Heart left ventricle (tissue), 13 donors: Measurements from ENCODE around the gene B2M.

Experiments
- CTCF ChIP-seq, 12 donors: fragments of 200-600 bp; sonication (generic) in 4 of 12; IDR thresholded peaks; one replicate each; pipeline versions ENCODE4 v1.5.0 to v1.8.0; 2018 to 2022; ENCODE audit warnings: antibody characterized with exemption in 12 of 12, mild to moderate bottlenecking in 5 of 12
- POLR2A ChIP-seq, 2 donors: fragments of 450-650 bp; IDR thresholded peaks; one replicate each; pipeline ENCODE4 v1.6.1; 2017; ENCODE audit warnings: antibody characterized with exemption in 2 of 2, mild to moderate bottlenecking in 2 of 2, moderate library complexity in 2 of 2
- donor health status: ischemic (EF 13 %, LVEDD 7.1; RV severe dilation, severe dysfunction).
- donor health status: DM: no; HTN: yes; CAD: no.
- donor health status: DM: no; HTN: no; CAD: no.
- donor health status: ischemic (EF 25% LVEDD 6.9; RV normal size, moderate dysfunction).
- donor health status: ischemic (EF 25% LVEDD 5.7; RV mildly dilated, moderate dysfunction).
- donor health status: ischemic (EF 35%, LVEDD 5.7; RV mildly dilated, moderate dysfunction).
- donor health status: nonischemic (EF 11% LVEDD 7.7; RV severe dilation, severe dysfunction).
- donor health status: DM: yes; HTN: yes; CAD: no.
- donor health status: PGD.
- donor health status: ischemic (EF 29% LVEDD 5.4; RV normal size, mild dysfunction).
- donor health status: nonischemic (EF 23%, LVEDD 6.1; RV moderate dilation, normal function).

GRCh38 chr15:44692659-44693058, 18.7 kb upstream of the B2M start:
- no peak for TF ChIP-seq CTCF (IDR thresholded peaks at IDR 0.05)
- no peak for TF ChIP-seq POLR2A (IDR thresholded peaks at IDR 0.05)
